ENCODE measurements around the gene PTPRK. TPM values are rescaled to one million over a fixed set of nuclear protein-coding genes. Genes with fewer than 3 reads are reported as not detected.
A peak's percentile ranks its signal among the peaks of the same experiment; 100 is the strongest.

PTPRK gene
- total RNA-seq, 2 donors from 2014 or later = 113 to 121 TPM

DNA sequence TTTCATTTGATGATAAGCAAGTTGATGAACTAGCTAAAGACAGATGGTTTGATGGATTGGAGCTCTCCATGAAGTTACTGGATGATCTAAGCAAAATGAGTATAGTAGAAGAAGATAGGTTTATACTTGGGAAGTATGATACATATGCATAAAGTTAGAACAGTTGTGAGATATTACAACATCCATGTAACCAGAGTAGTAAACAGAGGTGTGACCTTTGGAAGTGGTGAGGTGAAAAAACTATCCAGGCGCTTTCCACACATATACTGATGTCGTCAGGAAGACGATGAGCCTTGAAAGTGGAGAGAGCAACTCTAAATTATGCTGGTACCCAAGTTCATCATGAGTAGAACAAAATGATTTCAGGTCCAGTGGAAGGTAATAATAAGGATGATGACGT, 271.0 kb downstream of the PTPRK start:
- no peak for DNase-seq

DNA sequence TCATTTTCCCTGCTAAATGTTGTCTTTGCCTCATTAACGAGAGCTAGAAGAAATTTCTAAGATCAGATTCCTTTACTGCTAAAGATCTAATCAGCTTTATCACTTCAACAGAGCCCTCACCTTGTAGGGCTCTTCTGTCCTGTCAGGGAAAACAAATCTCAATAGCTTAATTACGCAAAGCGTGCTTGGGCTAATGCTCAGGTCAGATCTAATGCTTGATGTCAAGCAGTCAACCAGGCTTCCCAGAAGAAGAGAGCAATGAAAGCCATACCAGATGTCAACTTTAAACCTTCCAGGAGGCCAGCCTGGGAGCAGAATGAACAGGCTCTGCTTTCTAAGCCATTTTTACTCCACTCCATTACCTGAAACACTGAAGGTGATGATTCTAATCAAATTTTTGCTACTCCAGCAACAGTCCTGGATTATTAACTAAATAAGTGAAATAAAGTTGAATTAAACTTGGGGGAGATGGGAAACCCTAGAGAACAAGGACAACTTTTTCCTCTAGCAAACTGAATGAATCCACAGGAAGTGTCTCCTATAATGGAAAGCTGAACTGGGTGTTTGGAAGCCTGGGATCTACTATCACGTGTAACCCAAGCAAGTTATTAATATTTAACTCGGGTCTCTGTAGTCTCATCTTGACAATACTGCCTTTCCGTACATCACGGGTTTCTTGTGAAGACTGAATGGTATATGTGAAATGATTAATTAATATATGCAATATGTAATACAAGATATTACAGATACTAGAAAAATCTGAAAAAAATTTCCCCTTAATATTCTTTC, 273.7 kb downstream of the PTPRK start:
- DNase-seq = no peak
- intact Hi-C loops (cut with DNase I, micrococcal nuclease) = no loop called here
- no peak for ATAC-seq

More for the DNA sequence above, 271.0 kb downstream of the PTPRK start:
- intact Hi-C loops (cut with DNase I, micrococcal nuclease) = no loop called here
- ATAC-seq = no peak

DNA sequence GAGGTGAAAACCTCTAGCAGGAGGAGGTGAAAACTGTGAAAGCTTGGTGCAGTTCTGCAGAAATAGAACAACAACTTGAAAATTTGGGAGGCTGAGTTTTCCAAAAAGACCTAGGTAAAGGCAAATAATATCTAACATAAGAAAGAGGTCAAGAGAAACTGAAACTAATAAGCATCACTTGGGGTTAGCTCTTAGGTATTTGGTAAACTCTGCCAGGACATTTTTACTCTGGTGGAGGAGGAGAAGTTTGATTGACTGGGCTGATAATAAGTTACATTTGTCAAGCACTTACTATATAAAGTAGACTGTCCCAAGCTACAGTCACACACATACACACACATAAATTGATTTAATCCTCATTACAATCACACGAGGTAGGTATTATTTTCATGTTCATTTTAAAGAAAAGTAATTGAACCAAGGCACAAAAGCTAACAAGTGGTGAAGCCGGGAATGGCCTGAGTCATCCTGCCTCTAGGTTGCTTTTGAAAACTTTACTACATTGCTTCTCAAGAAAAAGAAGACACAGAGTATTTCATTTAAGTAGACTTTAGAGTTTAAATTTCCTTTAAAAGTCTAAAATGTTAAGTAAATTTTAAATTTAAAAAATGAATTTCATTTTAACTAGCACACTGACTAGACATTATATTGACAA, 275.5 kb downstream of the PTPRK start:
- ATAC-seq (no peak), DNase-seq (no peak)
- intact Hi-C loops (cut with DNase I, micrococcal nuclease) = no loop called here

DNA sequence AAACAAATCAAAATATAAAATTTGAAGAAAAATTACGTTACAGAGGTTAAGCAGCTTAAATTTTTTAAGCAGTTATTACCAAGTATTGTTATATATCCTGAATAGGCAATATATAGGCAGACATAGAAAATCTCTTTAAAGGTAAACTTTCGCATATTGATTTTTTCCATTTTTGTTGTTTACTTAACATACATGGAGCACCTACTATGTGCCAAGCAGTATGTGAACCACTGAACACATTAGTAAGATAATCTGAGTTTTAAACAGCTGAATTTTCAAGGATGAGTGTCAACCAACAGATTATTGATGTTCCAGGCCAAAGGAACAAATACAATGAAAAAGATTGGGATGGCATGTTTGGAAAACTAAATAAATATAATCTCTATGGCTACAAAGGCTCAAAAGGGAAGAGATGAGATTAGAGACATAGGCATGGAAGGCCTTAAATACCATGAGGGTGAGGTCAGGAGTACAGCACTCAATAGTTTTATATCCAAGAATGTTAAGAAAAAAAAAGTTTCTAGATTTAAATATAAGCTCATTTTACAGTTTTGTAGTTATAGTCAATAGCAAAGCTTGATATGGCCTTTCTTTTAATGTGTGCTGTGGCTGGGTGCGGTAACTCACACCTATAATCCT, 277.5 kb downstream of the PTPRK start:
- no peak for ATAC-seq
- intact Hi-C loops (cut with DNase I, micrococcal nuclease) = no loop called here
- no peak for DNase-seq

DNA sequence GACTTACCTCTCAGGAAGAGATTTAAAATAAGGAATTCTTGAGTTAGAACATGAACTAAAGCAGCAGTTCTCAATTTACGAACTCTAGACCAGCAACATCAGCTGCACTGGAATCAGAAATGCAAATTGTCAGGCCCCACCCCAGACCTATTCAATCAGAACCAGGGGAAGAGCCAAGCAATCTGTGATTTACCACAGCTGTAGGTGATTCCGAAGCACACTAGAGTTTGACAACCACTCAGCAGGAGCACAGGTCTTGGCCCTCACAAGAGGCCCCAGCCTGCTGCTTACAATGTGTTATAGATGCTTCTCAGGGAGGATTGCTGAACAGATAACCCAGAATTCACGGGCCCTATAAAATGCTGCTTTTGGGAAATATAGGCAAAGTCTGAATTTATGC, 279.2 kb downstream of the PTPRK start:
- DNase-seq (no peak), ATAC-seq (no peak)
- intact Hi-C loops (cut with DNase I, micrococcal nuclease) = no loop called here

DNA sequence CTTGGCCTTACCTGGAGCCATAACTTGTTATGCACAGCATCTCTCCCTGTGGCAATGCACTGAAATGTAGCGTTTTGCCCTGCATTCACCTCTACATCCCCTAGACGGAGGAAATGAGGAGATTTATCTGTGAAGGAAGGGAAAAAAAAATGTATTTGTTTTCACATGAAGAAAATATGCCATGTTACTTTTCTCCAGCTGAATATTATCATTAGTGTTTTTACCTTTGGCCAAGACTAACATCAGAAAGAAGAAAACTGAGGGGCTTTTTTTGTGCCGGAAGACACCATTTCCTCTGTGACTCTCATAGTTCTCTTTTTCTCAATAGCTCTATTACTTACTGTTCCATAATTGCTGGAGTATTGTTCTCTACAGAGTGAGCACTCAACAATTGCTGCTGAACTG, 280.4 kb downstream of the PTPRK start:
- intact Hi-C loops (cut with DNase I, micrococcal nuclease) = no loop called here
- ATAC-seq (no peak), DNase-seq (no peak)

DNA sequence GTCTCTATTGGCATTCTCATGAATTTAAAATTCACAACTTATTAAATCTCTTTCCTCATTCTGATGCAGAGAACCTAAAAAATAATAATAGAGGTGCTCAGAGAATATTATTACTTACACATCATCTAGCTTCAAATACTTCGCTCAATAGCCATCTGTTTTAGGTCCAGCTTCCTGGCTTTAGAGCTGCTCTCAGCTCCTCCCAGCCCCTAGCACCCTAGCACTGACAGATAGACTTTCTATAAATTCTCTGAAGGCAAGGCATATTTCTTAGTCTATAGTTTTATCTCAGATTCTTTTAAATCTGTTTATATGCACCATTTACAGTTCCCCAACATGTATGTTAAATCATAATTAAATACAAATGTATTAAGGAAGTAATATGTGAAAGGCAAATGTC, 281.3 kb downstream of the PTPRK start:
- no peak for DNase-seq
- intact Hi-C loops (cut with DNase I, micrococcal nuclease) = no loop called here
- no peak for ATAC-seq

DNA sequence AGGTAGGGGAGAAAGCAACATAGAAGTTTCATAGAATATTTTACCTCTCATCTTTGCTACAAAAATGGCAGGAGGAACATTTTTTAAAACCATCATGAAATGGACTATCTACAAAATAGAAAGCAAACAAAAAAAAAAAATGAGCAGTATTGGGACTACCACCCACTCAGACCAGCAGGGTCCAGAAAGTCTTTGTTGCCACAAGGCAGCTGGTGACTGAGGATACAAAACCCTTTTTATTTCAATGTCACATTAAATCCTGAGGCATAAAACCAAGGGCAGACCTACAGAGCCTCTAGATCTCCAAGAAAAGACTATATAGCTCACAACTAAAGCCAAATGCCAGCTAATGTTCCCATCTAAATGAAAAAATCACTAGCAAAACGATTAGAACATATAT, 282.2 kb downstream of the PTPRK start:
- intact Hi-C loops (cut with DNase I, micrococcal nuclease) = no loop called here
- DNase-seq = no peak

DNA sequence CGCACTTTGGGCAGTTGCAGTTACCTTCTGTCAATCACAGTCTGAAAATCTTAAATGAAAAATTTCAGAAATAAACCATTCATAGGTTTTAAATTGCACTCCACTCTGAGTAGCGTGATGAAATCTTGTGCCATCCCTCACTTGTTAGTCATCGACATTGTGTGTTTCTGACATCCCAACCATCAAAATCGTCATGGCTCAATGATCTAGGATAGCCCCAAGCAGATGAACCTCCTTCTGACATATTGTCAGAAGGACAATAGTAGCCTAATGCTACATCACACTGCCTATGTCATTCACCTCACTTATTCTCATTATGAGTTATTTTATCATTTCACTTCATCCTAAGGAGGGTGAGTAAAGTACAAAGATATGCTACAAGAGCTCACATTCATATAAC, 284.8 kb downstream of the PTPRK start:
- no peak for DNase-seq
- ATAC-seq = no peak
- intact Hi-C loops (cut with DNase I, micrococcal nuclease) = no loop called here

More for the DNA sequence above, 282.2 kb downstream of the PTPRK start:
- ATAC-seq = no peak

DNA sequence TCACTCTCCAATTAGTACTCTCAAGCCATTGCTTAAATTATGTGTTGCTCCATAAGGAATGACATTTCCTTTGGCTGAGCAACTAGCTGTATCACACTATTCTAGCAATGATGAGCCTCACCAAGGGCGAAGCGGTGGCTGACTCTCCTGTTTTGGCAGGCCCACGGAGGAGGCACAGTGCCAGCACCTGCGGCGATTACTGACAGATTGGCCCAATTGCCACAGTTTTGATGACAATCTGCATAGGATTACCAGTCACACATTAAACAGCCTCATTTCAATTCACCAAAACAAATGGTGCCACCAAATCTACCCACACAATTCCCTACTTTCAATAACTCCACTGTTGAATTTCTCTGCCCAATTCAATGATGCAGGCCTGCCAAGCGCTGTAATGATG, 286.9 kb downstream of the PTPRK start:
- intact Hi-C loops (cut with DNase I, micrococcal nuclease) = no loop called here
- no peak for DNase-seq

DNA sequence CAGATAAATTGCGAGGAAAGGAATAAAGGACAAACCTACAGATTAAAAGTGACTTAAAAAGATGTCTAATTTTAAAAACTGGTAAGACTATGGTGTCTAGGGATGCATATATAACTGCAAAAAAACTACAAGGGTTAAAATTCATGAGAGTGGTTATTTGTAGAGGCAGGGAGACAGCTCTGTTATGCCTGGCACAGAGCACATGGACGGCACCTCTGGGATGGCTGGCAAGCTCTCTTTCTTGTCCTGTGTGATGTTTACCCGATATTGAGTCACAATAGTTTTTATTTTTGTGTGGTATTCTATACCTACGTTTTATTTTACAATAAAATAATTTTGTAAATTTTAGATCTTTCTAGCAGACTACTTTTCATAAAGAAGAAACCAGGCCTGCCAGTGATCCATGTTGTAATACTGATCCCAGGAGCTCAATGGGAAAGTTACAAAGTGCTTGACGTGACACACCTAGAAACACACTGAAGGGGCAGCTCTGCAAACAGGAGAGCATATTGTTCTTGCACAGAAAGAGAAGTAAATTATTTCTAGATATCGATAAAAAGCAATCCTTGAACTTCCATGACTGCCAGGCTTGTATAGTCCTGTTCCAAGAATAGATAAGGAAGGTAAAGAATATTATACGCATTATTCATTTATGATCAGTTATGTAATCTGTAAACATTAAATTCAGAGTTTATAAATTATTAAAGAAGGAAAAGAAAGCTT, 290.0 kb downstream of the PTPRK start:
- intact Hi-C loops (cut with DNase I, micrococcal nuclease) = no loop called here
- ATAC-seq (peak; percentile 85), DNase-seq (no peak)

More for the DNA sequence above, 286.9 kb downstream of the PTPRK start:
- ATAC-seq = no peak

DNA sequence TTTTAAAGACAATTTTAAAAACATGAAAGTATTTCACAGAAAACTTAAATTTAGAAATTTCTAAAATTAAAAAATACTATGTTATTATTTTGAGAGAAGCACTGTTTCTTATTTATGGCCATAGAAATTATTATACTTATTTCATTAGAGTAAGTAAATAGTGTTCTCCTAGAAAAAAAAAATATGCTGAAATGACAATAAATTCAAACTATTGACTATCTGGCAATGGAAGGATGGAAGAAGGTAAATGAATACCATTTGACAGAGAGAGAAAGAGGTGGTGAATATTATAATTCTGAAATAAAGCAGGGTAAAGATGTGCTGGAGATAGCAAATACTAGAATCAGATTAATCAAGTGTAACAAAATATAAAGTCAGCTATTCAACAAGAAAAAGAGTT, 294.8 kb downstream of the PTPRK start:
- intact Hi-C loops (cut with DNase I, micrococcal nuclease) = no loop called here

DNA sequence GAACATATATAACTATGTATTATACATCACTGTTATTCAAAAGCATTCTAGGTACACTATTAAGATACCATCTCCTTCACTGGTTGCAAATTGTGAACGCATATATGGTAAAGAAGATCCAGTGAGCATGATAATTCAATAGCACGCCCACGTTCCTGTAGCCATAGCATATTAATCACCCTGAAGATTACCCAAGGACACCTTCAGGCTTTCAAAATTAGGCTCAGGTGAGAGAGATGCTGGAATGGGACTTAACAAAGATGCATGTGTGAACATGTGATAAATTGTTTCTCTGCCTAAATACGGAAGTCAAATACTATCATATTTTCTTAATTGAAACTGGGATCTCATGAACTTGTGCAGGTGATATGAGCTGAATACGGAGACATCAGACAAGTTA, 303.5 kb downstream of the PTPRK start:
- ATAC-seq (no peak), DNase-seq (no peak)
- intact Hi-C loops (cut with DNase I, micrococcal nuclease) = no loop called here

More for the DNA sequence above, 294.8 kb downstream of the PTPRK start:
- DNase-seq (no peak), ATAC-seq (no peak)

DNA sequence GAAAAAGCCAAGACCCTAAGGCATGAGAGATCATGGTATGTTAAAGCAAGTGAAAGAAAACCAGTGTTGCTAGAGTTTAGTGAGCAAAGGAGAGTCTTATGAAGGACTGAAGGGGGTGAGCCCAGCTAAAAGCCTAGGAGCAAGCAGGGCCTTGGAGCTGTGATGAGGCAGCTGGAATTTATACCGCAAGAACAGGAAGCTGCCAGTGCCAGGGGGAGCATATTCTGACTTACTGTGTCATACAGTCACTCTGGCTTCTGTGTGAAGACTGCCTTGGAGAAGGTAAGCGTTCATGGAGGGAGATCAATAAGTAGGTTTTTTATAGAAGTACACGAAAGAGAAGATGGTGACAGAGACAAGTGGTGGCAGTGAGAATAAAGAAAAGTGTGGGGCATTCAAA, 310.6 kb downstream of the PTPRK start:
- intact Hi-C loops (cut with DNase I, micrococcal nuclease) = no loop called here
- DNase-seq = no peak
- ATAC-seq = no peak

DNA sequence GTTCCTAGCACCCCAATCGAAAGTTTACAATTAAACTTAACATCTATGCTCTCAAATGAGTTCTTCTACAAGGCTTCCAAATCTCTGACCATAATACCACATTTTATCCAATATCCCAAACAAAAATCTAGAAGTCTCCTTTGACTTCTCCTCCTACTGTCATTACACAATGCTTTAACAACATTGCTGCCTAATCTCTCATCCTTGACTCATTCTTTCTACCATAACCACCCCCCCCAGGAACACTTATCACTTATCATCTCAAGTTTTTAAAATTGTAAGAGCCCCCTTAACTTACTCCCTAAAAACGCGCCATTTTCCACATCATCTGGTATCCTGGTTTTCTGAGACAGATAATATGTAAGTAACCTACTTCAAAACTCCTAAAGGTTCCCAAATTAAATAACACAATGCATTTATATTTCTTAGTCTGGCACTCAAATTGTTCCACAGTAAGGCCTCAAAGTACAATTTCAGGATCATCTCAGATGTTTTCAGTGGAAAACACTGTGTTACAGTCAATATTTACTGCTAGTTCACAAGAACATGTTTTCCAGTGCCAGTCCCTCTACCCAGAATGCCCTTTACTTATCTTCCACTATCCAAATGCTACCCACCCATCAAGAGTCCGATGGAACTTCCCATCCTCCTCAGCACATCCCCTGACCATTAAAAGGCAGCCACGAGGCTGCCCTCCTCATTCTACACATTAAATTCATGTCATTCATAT, 311.4 kb downstream of the PTPRK start:
- DNase-seq (no peak), ATAC-seq (no peak)
- intact Hi-C loops (cut with DNase I, micrococcal nuclease) = no loop called here

DNA sequence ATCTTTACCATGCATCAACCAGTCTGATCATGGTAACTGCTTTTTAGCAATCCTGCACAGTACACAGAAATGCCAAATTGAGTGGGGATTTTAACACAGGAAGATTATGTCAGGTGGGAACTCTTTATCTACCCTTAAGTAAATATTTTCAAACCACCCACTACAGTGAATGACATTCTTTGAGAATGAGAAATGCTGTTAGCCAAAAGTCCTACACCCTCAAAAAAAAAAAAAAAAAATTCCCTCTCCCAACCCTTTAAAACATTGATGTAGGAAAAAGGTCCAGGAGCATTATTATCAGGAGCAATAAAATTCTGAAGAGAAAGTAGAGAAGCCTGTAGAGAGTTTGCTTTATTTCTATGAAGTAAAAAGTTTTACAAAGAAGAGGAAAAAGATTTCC, 312.3 kb downstream of the PTPRK start:
- ATAC-seq (no peak), DNase-seq (no peak)
- intact Hi-C loops (cut with DNase I, micrococcal nuclease) = no loop called here

DNA sequence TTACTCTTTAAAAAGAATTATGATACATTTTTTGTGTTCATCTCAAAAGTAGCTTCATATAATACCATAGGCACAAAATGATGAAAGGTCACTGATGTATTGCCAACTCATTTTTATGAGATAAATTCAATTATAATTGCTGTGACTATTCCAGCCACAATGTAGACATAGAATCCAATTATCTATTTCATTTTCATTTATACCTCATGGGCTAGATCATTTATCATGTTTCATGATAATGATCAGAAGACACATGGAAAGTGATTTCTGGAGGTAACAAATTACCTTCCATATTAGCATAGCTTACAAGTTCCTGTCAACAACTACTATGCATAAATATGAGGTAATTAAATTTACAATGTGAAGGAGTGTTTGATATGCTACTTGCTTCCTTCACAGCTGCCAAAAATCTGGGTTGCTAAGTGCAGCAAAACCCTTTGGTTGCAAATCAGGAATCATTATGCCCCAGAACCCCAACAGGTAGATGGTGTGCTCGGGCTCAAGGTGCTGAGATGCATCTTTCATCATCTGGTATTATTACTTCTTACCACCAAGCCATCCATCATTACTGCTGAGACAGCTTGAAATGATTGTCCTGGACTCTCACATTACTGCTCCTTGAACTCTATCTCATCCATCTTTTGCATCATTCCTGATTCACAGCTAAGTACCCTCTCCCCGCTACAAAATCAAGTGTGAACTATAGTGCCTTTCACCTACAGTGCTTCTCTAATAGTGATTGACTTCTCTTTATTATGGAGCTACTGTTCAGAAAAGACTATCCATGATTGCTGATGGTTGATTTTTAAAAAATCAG, 313.6 kb downstream of the PTPRK start:
- DNase-seq (no peak), ATAC-seq (no peak)
- intact Hi-C loops (cut with DNase I, micrococcal nuclease) = no loop called here

DNA sequence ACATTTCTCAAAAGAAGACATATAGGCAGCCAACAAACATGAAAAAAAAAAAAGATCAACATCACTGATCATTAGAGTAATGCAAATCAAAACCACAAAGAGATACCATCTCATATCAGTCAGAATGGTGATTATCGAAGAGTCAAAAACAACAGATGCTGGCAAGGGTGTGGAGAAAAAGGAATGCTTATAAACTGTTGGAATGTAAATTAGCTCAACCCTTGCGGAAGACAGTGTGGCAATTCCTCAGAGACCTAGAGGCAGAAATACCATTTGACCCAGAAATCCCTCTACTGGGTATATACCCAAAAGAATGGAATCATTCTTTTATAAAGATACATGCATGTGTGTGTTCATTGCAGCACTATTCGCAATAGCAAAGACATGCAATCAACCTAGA, 315.8 kb downstream of the PTPRK start:
- intact Hi-C loops (cut with DNase I, micrococcal nuclease) = no loop called here
- ATAC-seq (no peak), DNase-seq (no peak)

All from left colon (tissue), 2 donors.